Stimulated activated CD4-positive, alpha-beta T cell treated with anti-CD3 and anti-CD28 coated beads, Interleukin-1b, Interleukin-23, amount 100 ng/mL, for 4 hours (primary cell): ENCODE data around the gene IL17A.
"Not testable (repeated sequence)": the region's sequence is repeated elsewhere in the genome, so short reads cannot be mapped to it uniquely, and the experiment has no call there.

Experiments
- DNase-seq, 2 donors: peaks; one replicate each; pipeline ENCODE4 v3.0.0-alpha.2; 2020; ENCODE audit warnings: low read depth in 2 of 2

IL17A gene

GRCh38 chr6:52164319-52165094, 21.7 kb upstream of the IL17A start:
- DNase-seq = no peak

GRCh38 chr6:52167267-52167666, 18.9 kb upstream of the IL17A start:
- DNase-seq = no peak

DNA sequence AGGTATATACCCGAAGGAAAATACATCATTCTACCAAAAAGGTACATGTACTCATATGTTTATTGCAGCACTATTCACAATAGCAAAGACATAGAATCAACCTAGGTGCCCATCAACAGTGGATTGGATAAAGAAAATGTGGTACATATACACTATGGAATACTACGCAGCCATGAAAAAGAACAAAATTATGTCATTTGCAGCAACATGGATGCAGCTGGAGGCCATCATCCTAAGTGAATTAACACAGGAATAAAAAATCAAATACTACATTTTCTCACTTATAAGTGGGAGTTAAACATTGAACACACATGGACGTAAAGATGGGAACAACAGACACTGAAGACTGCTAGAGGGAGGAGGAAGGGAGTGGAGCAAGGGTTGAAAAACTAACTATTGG, 17.8 kb upstream of the IL17A start:
- not testable (repeated sequence) for DNase-seq

DNA sequence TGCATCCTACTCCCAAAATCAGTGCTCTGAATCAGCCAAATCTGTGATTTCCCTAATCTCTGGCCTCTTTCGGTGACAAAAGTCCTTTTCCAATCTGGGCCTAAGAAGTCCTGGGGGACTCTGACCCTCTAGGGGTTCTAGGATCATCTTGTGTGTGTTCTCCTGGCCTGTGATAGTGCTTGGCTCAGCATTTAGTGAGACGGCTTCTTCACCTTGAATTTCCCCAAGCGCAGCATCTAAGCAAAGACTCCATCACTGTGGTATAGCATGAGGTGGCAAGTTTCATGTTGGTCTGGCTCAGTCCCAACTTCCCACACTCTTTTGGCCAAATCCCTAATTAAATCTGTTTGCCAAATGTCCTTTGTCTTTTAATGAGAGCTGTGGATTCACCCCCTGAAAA, 12.1 kb upstream of the IL17A start:
- DNase-seq = no peak

DNA sequence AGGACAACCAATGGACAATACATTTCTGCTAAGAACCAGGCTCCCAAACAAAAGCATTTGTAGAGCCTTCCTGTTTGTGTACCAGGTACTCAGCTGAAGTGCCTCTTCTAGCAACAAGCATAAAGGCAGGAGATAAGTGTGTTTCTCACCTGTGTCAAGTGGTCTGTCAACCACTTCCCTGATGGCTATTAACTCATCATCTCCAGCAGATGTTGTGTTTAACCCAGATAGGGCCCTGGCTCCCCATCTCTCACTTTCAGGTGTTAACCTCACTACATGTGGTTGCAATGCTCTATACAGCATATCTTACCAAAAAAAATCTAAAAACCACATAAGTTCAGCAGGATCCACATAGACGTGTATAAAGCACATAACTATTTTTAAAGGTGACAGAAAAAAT, 9.6 kb upstream of the IL17A start:
- DNase-seq = no peak

DNA sequence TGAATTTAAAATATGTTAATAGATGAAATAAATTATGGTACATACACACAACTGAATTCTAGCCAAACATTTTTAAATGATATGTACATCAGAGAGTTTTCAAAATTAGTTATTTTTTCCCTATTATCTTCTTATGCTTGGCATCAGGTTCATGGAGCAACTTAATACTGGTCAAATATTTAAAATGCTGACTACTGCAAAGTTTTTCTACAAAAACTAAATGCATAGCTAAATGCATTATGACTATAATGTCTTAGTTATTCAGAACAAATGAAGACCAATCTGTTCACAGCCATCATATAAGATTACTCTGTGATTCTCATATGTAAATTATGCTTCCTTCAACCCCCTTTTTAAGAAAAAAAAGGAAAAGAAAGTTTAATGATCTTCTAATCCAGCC, 8.2 kb upstream of the IL17A start:
- no peak for DNase-seq

GRCh38 chr6:52180787-52181558, 5.2 kb upstream of the IL17A start:
- DNase-seq = no peak

DNA sequence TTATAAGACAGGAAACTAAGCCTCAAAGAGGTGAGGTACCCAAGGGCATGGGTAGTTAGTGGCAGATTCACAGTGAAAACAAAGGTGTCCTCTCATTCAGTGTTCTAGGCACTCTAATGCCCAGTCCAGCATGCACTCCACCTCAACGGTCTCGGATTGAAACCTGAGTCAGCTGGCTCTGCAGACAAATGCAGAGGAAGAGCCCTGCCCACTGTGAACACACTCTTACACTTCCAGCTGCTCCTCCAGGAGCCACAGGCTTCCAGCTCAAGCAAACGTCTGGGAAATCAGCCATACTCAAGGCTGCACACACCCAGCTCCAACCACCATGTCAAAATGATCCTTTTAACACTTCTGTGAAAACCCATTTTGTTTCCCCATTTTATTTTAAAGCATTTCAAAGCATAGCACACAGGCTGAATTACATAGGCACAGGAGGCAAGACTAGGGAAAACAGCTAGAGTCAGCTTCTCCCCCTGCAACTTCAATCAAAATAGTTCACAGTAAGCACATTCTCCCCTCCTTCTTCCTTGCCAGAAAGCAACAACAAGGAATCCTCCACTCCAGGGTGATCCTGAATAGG, 3.0 kb upstream of the IL17A start:
- DNase-seq = no peak

DNA sequence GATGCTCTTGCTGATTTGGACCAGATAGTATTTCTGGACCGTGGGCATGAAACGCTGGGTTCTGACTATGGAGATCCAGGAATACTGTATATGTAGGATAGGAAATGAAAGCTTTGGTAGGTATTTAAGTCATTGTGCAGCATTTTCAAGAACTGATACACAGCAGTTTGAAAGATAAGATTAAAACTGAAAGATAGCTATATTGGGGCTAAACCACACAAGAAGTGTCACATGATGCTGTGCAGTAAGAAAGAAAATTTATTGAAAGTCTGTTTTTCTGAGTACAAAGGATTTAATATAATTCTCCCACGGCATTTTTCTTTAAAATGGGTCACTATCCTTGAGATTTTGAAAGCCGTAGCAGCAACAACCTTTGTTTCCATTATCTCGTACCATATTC, 305 bp downstream of the IL17A start:
- no peak for DNase-seq

- no peak for DNase-seq
These were observed 923 bp downstream of the IL17A start for GRCh38 chr6:52187098-52187497.

DNA sequence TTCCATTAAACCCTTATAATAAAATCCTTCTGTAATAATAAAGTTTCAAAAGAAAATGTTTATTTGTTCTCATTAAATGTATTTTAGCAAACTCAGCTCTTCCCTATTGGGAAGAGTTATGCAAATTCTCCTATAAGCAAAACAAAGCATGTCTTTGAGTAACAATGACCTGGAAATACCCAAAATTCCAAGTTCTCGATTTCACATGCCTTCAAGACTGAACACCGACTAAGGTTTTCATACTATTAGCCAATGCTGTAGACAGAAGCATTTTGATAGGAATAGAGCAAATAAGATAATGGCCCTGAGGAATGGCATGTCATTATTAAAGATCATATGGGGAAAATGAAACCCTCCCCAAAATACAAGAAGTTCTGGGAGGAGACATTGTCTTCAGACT, 3.8 kb downstream of the IL17A start:
- DNase-seq = no peak

DNA sequence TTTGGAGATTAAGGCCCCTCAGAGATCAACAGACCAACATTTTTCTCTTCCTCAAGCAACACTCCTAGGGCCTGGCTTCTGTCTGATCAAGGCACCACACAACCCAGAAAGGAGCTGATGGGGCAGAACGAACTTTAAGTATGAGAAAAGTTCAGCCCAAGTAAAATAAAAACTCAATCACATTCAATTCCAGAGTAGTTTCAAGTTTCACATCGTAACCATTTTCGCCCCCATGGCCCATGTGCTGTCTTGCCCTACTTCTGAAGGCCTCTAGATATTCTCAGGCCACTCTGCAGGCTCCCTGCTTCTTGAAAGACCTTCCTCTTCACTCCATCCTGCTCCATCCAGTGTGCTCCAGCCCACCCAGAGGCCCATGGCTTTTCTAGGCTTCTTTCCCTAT, 4.2 kb downstream of the IL17A start:
- DNase-seq = no peak

DNA sequence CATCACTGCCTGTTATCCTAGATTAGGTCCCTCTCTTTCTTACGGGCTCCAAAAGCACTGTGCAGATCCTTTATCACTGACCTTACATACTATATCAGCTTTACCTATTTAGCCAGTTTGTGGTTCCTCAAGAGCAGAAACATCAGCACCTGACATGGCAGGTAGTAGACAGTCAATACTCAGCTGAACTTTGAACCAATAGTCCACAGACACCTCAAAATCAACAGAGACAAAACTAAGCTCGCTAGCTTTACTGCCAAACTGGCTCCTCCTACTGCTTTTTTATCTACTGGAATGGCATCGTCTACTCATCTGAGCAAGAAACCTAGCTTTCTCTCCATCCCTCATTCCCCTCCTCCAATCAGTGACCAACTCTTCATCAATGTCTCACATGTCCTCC, 5.6 kb downstream of the IL17A start:
- no peak for DNase-seq

- DNase-seq = no peak
These were observed 9.7 kb downstream of the IL17A start for GRCh38 chr6:52195886-52196285.

GRCh38 chr6:52200088-52200487, 13.9 kb downstream of the IL17A start:
- DNase-seq = not testable (repeated sequence)

DNA sequence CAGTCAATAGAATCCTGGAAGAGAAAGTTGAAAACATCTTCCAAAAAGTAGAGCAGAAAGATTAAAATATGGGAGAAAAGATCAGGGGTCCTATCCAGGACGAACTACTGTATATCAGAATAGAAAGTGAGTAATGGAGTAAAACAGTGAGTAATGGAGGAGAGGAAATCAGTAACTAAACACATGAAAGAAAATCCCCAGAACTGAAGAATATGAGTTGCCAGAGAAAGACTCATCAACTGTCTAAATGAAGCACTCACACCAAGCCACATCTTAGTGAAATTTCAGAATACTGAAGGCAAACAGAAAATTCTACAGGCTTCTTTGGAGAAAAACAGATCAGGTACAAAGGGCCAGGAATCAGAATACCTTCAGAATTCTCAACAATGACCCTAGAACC, 14.9 kb downstream of the IL17A start:
- DNase-seq = no peak

GRCh38 chr6:52201493-52201892, 15.3 kb downstream of the IL17A start:
- DNase-seq = no peak

DNA sequence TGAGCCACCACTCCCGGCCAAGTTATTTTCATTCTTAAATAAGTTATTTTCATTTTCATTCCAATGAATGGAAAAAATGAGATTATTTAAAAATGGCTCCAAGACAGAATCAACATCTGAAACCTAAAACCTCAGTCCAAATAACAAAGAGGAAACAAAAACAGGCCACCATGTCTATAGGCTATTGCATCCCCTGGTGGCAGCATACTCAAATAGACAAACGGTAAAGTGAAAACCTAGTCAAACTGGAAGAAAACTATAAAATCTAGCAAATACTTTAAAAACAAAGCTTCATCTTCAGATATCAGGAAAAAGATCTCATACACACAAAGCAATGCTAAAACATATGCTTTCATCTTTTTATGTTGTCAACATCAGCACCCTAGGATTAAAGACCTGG, 20.9 kb downstream of the IL17A start:
- DNase-seq = no peak

DNA sequence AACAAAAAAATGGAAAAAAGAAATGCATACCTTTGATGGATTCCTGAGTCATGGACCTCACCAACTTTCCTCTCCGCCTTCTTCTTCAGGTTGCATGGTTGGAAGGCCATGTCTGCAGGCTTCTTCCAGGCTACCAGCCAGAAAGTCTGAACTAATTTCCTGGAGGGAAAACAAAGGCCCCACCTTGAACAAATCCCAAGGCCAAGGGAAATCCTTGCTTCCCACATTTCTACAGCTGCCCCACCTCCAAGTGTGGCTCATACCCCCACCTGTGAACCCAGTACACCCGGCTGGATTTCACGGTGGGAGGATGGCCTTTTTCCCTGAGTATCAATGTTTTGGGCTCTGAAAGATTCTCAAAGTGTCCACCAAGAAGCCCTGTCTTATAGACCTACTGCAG, 22.4 kb downstream of the IL17A start:
- no peak for DNase-seq

DNA sequence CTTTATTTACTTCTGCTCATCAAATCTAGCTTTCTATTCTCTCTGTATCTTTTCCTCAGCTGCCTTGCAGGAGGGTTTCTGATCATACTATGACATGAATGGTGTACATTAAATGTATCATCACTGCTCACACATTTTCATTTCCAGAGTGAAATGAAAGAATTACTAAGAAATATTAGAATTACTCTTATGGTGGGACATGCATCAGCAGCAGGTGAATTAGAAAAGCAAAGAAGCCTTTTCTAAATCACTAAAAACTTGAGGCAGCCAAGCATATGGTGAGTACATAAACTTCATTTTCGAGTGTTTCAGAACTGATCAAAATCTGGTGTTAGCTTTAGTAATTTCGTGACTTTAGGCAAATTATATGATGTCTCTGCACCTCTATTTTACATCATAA, 23.6 kb downstream of the IL17A start:
- no peak for DNase-seq

DNA sequence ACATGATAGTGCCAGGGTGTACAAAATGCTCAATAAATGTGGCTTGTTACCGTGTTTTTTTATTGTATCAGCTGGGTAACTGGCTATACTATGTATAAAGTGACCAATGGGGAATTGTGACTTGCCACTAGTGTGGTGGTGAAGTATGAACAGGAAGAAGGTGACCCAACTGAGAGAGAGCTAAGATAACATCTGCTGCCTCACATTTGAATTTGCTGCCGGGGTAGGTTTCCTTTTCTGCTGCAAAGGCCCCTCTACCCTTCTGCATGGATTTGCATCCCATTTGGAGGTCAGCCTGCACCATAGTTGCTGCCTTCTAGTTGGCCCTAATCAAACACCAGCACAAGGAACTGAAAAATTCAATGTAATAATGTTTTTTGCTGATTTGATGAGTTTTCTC, 24.1 kb downstream of the IL17A start:
- no peak for DNase-seq

- DNase-seq = no peak
These were observed 27.0 kb downstream of the IL17A start for GRCh38 chr6:52213127-52213526.

DNA sequence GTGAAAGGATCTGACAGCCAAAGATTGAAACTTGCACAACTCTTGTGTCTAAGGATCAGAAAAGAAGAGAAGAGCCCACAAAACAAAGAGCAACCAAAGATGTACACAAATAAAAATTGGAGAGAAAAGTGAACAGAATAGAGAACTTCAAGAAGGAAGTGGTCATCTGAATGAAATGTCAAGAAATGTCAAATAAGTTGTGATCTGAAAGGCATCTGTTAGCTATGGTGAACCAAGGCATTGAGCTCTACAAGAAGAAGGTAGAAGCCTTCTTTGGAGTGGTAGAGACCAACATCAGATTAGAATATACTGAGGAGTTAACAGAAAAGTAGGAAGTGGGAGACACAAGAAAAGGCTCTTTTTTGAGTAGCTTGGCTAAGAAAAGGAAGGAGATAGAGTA, 29.6 kb downstream of the IL17A start:
- no peak for DNase-seq
